Measurements from ENCODE around the gene CDKAL1. TPM values are rescaled to one million over a fixed set of nuclear protein-coding genes. Genes with fewer than 3 reads are reported as not detected.

Gene CDKAL1
- total and polyA plus RNA-seq, 2 of the 8 experiments (the other 6 are each of a cell fraction or from before 2014, with no cell fraction given), result 8.4 to 24.6 TPM

- Histone ChIP-seq H4K8ac (ENCODE audit: extremely low read depth, insufficient read depth, low read length) (no peak overlapping the region), H2AFZ (ENCODE audit: low read length) (no peak overlapping the region), H3K27ac (ENCODE audit: low read depth, low read length) (no peak overlapping the region), H4K5ac (ENCODE audit: insufficient read length, low read depth, low read length) (no peak overlapping the region), H3K27me3 (replicated peaks in 1 of 4; ENCODE audit: control insufficient read depth in 3 of 4, extremely low read depth in 1 of 4, insufficient read depth in 3 of 4, low read length in 3 of 4) (no peaks in the 10 kb centered on the region), H3K14ac (ENCODE audit: insufficient read length) (no peak overlapping the region), H3K4ac (replicated peaks; ENCODE audit: insufficient read length, low read depth, low read length) (no peak overlapping the region), H3K79me2 (ENCODE audit: control insufficient read depth in 1 of 2, insufficient read depth in 2 of 2, low read length in 2 of 2) (no peaks in the 10 kb centered on the region), H3K36me3 (ENCODE audit: control insufficient read depth in 2 of 4, insufficient read depth in 4 of 4, low read length in 3 of 4) (no peaks in the 10 kb centered on the region; a peak in 1 of 8 replicates), H3K23me2 (ENCODE audit: low read depth, low read length) (no peaks in the 10 kb centered on the region), H3K79me1 (ENCODE audit: low read depth, low read length) (no peaks in the 10 kb centered on the region), H2AK5ac (ENCODE audit: low read depth, low read length) (no peak overlapping the region), H4K20me1 (replicated peaks in 1 of 2; ENCODE audit: control insufficient read depth in 1 of 2, insufficient read depth in 2 of 2, low read length in 2 of 2) (no peaks in the 10 kb centered on the region), H2BK5ac (ENCODE audit: low read depth, low read length) (no peak overlapping the region), H3K9ac (replicated peaks in 1 of 4; ENCODE audit: extremely low read depth in 1 of 4, low read depth in 3 of 4, low read length in 3 of 4) (no peak overlapping the region), H2BK120ac (replicated peaks; ENCODE audit: low read depth, low read length) (no peak overlapping the region), H3K18ac (ENCODE audit: extremely low read depth, low read length) (no peak overlapping the region), H2BK20ac (ENCODE audit: low read length) (no peak overlapping the region), H3K23ac (ENCODE audit: insufficient read length) (no peak overlapping the region), H3K4me2 (ENCODE audit: insufficient read depth in 1 of 2, low read depth in 2 of 2, low read length in 2 of 2) (no peak overlapping the region; a peak in 1 of 4 replicates), H3K4me1 (replicated peaks in 1 of 4; ENCODE audit: control insufficient read depth in 3 of 4, insufficient read depth in 4 of 4, low read length in 3 of 4) (peaks cover 0 to 13% (median 4%) of the 10 kb centered on the region in 4 experiments; a peak in 4 of 7 replicates), H3K4me3 (ENCODE audit: extremely low read depth in 1 of 4, insufficient read depth in 2 of 4, low read depth in 3 of 4, low read length in 4 of 4) (no peak overlapping the region), H3K9me3 (ENCODE audit: insufficient read depth in 2 of 2, low read depth in 1 of 2, low read length in 1 of 2) (no peaks in the 10 kb centered on the region), H2BK15ac (ENCODE audit: low read length) (no peak overlapping the region), H3K56ac (replicated peaks; ENCODE audit: insufficient read length, low read depth, low read length) (no peak overlapping the region), H2BK12ac (ENCODE audit: low read depth, low read length) (no peak overlapping the region), H4K91ac (replicated peaks; ENCODE audit: insufficient read length, low read length) (no peak overlapping the region)
- POLR2A ChIA-PET (ENCODE audit: partially characterized antibody), result interaction anchor here (0.6 kb wide), 1 partner anchor 14 kb away, joined by 3 read pairs; no protein-coding TSS in a partner anchor
- no peak for FAIRE-seq
- 56% methylated on average over 3 of the region's 3 CpGs; no CpG with 5 or more reads in 1 of the 2 experiments for WGBS, 2 experiments (ENCODE audit: extremely low coverage in 1 of 2, insufficient coverage in 1 of 2, insufficient read length in 1 of 2, insufficient replicate concordance in 2 of 2, low coverage in 1 of 2, low lambda C conversion rate in 2 of 2, missing lambda C conversion rate in 1 of 2)
- CTCF ChIA-PET (ENCODE audit: partially characterized antibody), result interaction anchor here (1.0 kb wide), 1 partner anchor 9 kb away, joined by 3 read pairs; no protein-coding TSS in a partner anchor
- TF ChIP-seq ATF3 (IDR thresholded peaks at IDR 0.05; ENCODE audit: insufficient read depth, low read depth, low read length), result no peak
- no peak for TF ChIP-seq YY1 (IDR thresholded peaks at IDR 0.05; ENCODE audit: low read depth, low read length)
- no peak for TF ChIP-seq TEAD4 (IDR thresholded peaks at IDR 0.05; ENCODE audit: low read depth, low read length)
- no peak for DNase-seq (ENCODE audit: low read depth in 1 of 2, low spot score in 2 of 2)
Measured at GRCh38 chr6:20997143-20997769, 463.0 kb downstream of the CDKAL1 start.

Measured in H1 (cell line).